H7 (cell line): ENCODE results near the gene CDC25B. TPM values are rescaled to one million over a fixed set of nuclear protein-coding genes. Genes with fewer than 3 reads are reported as not detected.
"Not testable (repeated sequence)": the region's sequence is repeated elsewhere in the genome, so short reads cannot be mapped to it uniquely, and the experiment has no call there.

ENCODE experiments used
- DNase-seq: peaks from one replicate; pipeline ENCODE4 v3.0.0; 2012
- H3K27me3 ChIP-seq: 2 replicates; pipeline ENCODE4 v1.6.0; 2011; ENCODE audit warnings: mild to moderate bottlenecking, low read length; ENCODE audit not compliant: control insufficient read depth, insufficient read depth
- H3K36me3 ChIP-seq: replicated peaks from 2 replicates; pipeline ENCODE4 v1.5.1; 2011; ENCODE audit warnings: low read length; ENCODE audit not compliant: control insufficient read depth, insufficient read depth
- H3K4me3 ChIP-seq: 2 replicates; pipeline ENCODE4 v1.5.1; 2011; ENCODE audit warnings: low read depth, mild to moderate bottlenecking, control low read depth, low read length, moderate library complexity; ENCODE audit not compliant: insufficient read depth
- total RNA-seq: library from RNA; depleted of rRNA; stranded (reverse); fragments of >200 nt; shearing (Covaris generic); gene quantifications from 2 replicates; pipeline ENCODE4 v1.2.3, GENCODE V29; 2014

The CDC25B gene
- total RNA-seq, 1 experiment from 2014 or later: 30.7 TPM

GRCh38 chr20:3815703-3816315 is 19.7 kb downstream of the CDC25B start:
- Histone ChIP-seq H3K36me3 (no peaks in the 10 kb centered on the region), H3K4me3 (no peak overlapping the region), H3K27me3 (no peaks in the 10 kb centered on the region)
- peak; percentile 34 for DNase-seq

- DNase-seq: peak; percentile 85
- Histone ChIP-seq H3K27me3 (no peaks in the 10 kb centered on the region), H3K36me3 (no peaks in the 10 kb centered on the region; the same call in 1 of the 2 replicates), H3K4me3 (no peak overlapping the region)
Measured at GRCh38 chr20:3818155-3819151, 22.3 kb downstream of the CDC25B start.

- no peaks in the 10 kb centered on the region for H3K27me3 ChIP-seq
- peak overlapping the region; percentile 90 for H3K4me3 ChIP-seq
- H3K36me3 ChIP-seq: no peaks in the 10 kb centered on the region; the same call in 1 of the 2 replicates
- DNase-seq: peak; percentile 37
Measured at GRCh38 chr20:3819411-3820047, 23.4 kb downstream of the CDC25B start.

- H3K4me3 ChIP-seq: peak within 1 kb of the TSS; percentile 90
- DNase-seq: peak; percentile 98
- no peaks in the 10 kb centered on the region; the same call in 1 of the 2 replicates for H3K36me3 ChIP-seq
- H3K27me3 ChIP-seq: no peaks in the 10 kb centered on the region
Measured at GRCh38 chr20:3820048-3820900, 24.2 kb downstream of the CDC25B start, which contains the start of gene AP5S1. Gene AP5S1 (plus strand): TSS chr20:3820547. CDS start chr20:3822118, 1,571 bp downstream.

- no peaks in the 10 kb centered on the region for H3K27me3 ChIP-seq
- no peak for DNase-seq
- peak overlapping the region; percentile 90 for H3K4me3 ChIP-seq
- H3K36me3 ChIP-seq: no peaks in the 10 kb centered on the region; the same call in 1 of the 2 replicates
Measured at GRCh38 chr20:3820901-3821727, 25.0 kb downstream of the CDC25B start.

GRCh38 chr20:3821996-3822395 is 25.9 kb downstream of the CDC25B start:
- no peak overlapping the region for H3K4me3 ChIP-seq
- H3K27me3 ChIP-seq: no peaks in the 10 kb centered on the region
- H3K36me3 ChIP-seq: no peaks in the 10 kb centered on the region; the same call in 1 of the 2 replicates
- peak; percentile 6 for DNase-seq

- DNase-seq: peak; percentile 19
- Histone ChIP-seq H3K4me3 (no peak overlapping the region), H3K36me3 (no peaks in the 10 kb centered on the region; the same call in 1 of the 2 replicates), H3K27me3 (no peaks in the 10 kb centered on the region)
Measured at GRCh38 chr20:3823881-3824280, 27.8 kb downstream of the CDC25B start.

- Histone ChIP-seq H3K36me3 (no peaks in the 10 kb centered on the region; the same call in 1 of the 2 replicates), H3K4me3 (no peak overlapping the region), H3K27me3 (no peaks in the 10 kb centered on the region)
- peak; percentile 66 for DNase-seq
Measured at GRCh38 chr20:3825526-3825925, 29.4 kb downstream of the CDC25B start.

GRCh38 chr20:3826420-3826819 is 30.3 kb downstream of the CDC25B start:
- Histone ChIP-seq H3K4me3 (no peak overlapping the region), H3K36me3 (no peaks in the 10 kb centered on the region; the same call in 1 of the 2 replicates), H3K27me3 (no peaks in the 10 kb centered on the region)
- no peak for DNase-seq

GRCh38 chr20:3828798-3829197 is 32.7 kb downstream of the CDC25B start:
- DNase-seq: no peak
- H3K27me3 ChIP-seq: no peaks in the 10 kb centered on the region
- H3K36me3 ChIP-seq: no peaks in the 10 kb centered on the region
- H3K4me3 ChIP-seq: no peak overlapping the region

- H3K36me3 ChIP-seq, DNase-seq, H3K4me3 ChIP-seq, H3K27me3 ChIP-seq: not testable (repeated sequence)
Measured at GRCh38 chr20:3829891-3830290, 33.8 kb downstream of the CDC25B start.

GRCh38 chr20:3836132-3836531 is 40.0 kb downstream of the CDC25B start:
- Histone ChIP-seq H3K4me3 (no peak overlapping the region), H3K27me3 (no peaks in the 10 kb centered on the region), H3K36me3 (no peaks in the 10 kb centered on the region)
- no peak for DNase-seq

GRCh38 chr20:3839328-3839727 is 43.2 kb downstream of the CDC25B start:
- no peak for DNase-seq
- Histone ChIP-seq H3K4me3 (no peak overlapping the region), H3K27me3 (no peaks in the 10 kb centered on the region), H3K36me3 (no peaks in the 10 kb centered on the region)
